K562 (cell line): ENCODE measurements around the gene GIMAP6.
"Not testable (repeated sequence)": the region's sequence is repeated elsewhere in the genome, so short reads cannot be mapped to it uniquely, and the experiment has no call there.

ENCODE experiments used
- FIP1L1 ChIP-seq: fragments of 200-400 bp; formaldehyde crosslinking; IDR thresholded peaks from 2 replicates; pipeline ENCODE4 v1.6.1; 2018; ENCODE audit warnings: mild to moderate bottlenecking, low read depth, low read length; ENCODE audit not compliant: poor library complexity, severe bottlenecking
- GABPA ChIP-seq: fragments of 200-800 bp; sonication (Bioruptor generic); conservative IDR thresholded peaks from 2 replicates; pipeline ENCODE4 v1.6.1; 2016; ENCODE audit warnings: low read depth, missing genetic modification characterization, missing compliant biosample characterization
- HDAC2 ChIP-seq: fragments of 450-650 bp; IDR thresholded peaks from 2 replicates; pipeline ENCODE4 v1.6.1; 2016; ENCODE audit warnings: mild to moderate bottlenecking
- MCM2 ChIP-seq: fragments of 450-650 bp; IDR thresholded peaks from 2 replicates; pipeline ENCODE4 v1.6.1; 2017; ENCODE audit warnings: low read depth, mild to moderate bottlenecking
- SIRT6 ChIP-seq: IDR thresholded peaks from one replicate; pipeline ENCODE4 v1.6.1; 2012; ENCODE audit warnings: low read depth, mild to moderate bottlenecking, control low read depth, inconsistent platforms, low read length, moderate library complexity
- TCF7L2 ChIP-seq: fragments of 150-350 bp; IDR thresholded peaks from 2 replicates; pipeline ENCODE4 v1.6.1; 2016; ENCODE audit warnings: low read depth, mild to moderate bottlenecking, low read length, moderate library complexity
- TF ChIP-seq, protein P1 (sequence below): sonication (generic); formaldehyde crosslinking; IDR thresholded peaks from 2 replicates; pipeline ENCODE4 v1.8.0; 2023; ENCODE audit warnings: mild to moderate bottlenecking, missing genetic modification reagents
- TF ChIP-seq, protein P2 (sequence below), 2 experiments: fragments of 450-650 bp in 1 of 2; sonication (generic) in 1 of 2; formaldehyde crosslinking in 1 of 2; IDR thresholded peaks in 1 of 2; conservative IDR thresholded peaks in 1 of 2; 2 replicates each; pipeline versions ENCODE4 v1.6.1 to v1.8.1; 2016 to 2023; ENCODE audit warnings: mild to moderate bottlenecking in 2 of 2, moderate library complexity in 2 of 2, inconsistent platforms in 1 of 2, missing genetic modification reagents in 1 of 2

DNA sequence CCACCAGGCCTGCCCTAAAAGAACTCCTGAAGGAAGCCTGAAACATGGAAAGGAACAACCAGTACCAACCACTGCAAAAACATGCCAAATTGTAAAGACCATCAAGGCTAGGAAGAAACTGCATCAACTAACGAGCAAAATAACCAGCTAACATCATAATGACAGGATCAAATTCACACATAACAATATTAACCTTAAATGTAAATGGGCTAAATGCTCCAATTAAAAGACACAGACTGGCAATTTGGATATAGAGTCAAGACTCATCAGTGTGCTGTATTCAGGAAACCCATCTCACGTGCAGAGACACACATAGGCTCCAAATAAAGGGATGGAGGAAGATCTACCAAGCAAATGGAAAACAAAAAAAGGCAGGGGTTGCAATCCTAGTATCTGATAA is 48.2 kb upstream of the GIMAP6 start:
- TF ChIP-seq, protein P1, sequence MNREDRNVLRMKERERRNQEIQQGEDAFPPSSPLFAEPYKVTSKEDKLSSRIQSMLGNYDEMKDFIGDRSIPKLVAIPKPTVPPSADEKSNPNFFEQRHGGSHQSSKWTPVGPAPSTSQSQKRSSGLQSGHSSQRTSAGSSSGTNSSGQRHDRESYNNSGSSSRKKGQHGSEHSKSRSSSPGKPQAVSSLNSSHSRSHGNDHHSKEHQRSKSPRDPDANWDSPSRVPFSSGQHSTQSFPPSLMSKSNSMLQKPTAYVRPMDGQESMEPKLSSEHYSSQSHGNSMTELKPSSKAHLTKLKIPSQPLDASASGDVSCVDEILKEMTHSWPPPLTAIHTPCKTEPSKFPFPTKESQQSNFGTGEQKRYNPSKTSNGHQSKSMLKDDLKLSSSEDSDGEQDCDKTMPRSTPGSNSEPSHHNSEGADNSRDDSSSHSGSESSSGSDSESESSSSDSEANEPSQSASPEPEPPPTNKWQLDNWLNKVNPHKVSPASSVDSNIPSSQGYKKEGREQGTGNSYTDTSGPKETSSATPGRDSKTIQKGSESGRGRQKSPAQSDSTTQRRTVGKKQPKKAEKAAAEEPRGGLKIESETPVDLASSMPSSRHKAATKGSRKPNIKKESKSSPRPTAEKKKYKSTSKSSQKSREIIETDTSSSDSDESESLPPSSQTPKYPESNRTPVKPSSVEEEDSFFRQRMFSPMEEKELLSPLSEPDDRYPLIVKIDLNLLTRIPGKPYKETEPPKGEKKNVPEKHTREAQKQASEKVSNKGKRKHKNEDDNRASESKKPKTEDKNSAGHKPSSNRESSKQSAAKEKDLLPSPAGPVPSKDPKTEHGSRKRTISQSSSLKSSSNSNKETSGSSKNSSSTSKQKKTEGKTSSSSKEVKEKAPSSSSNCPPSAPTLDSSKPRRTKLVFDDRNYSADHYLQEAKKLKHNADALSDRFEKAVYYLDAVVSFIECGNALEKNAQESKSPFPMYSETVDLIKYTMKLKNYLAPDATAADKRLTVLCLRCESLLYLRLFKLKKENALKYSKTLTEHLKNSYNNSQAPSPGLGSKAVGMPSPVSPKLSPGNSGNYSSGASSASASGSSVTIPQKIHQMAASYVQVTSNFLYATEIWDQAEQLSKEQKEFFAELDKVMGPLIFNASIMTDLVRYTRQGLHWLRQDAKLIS (CRISPR knock-in tag), result not testable (repeated sequence)
- not testable (repeated sequence) for TF ChIP-seq TCF7L2, SIRT6, MCM2, GABPA, FIP1L1, HDAC2
- TF ChIP-seq, protein P2, sequence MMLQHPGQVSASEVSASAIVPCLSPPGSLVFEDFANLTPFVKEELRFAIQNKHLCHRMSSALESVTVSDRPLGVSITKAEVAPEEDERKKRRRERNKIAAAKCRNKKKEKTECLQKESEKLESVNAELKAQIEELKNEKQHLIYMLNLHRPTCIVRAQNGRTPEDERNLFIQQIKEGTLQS (IDR thresholded peaks at IDR 0.05), result not testable (repeated sequence)
- TF ChIP-seq, protein P2 (CRISPR knock-in tag; conservative IDR thresholded peaks at IDR 0.05), result not testable (repeated sequence)
